ENCODE measurements around the gene CAMK1D.

The CAMK1D gene

GRCh38 chr10:12709521-12709963, 360.2 kb downstream of the CAMK1D start:
- H3K9me2 ChIP-seq (ENCODE audit: low read depth, low read length): no peaks in the 10 kb centered on the region
- H3K27ac ChIP-seq (ENCODE audit: low read depth, low read length, poor library complexity, severe bottlenecking): no peak overlapping the region
- H3K9me3 ChIP-seq (ENCODE audit: low read length): no peaks in the 10 kb centered on the region
- H3K4me3 ChIP-seq (ENCODE audit: low read depth, low read length, poor library complexity, severe bottlenecking): no peak overlapping the region
- H3K4me2 ChIP-seq (ENCODE audit: low read length): no peak overlapping the region
- no peaks in the 10 kb centered on the region for H3F3A ChIP-seq (ENCODE audit: insufficient read depth, low read length)
- no peaks in the 10 kb centered on the region for H3K36me3 ChIP-seq (ENCODE audit: insufficient read depth, low read length)
- H4K20me1 ChIP-seq (ENCODE audit: insufficient read depth, low read length): no peaks in the 10 kb centered on the region
- H3K4me1 ChIP-seq (ENCODE audit: insufficient read depth, low read length, severe bottlenecking): no peaks in the 10 kb centered on the region
- TF ChIP-seq EZH2 (IDR thresholded peaks at IDR 0.05; ENCODE audit: borderline replicate concordance, low read length): no peak
- TF ChIP-seq CTCF (IDR thresholded peaks at IDR 0.05; ENCODE audit: low read length): no peak
- no peak overlapping the region for H2AFZ ChIP-seq (ENCODE audit: low read length)
- H3K79me2 ChIP-seq (ENCODE audit: insufficient read depth, low read length): no peaks in the 10 kb centered on the region
- no peak overlapping the region for H3K9ac ChIP-seq (ENCODE audit: low read length)
- no peaks in the 10 kb centered on the region for H3K27me3 ChIP-seq (ENCODE audit: insufficient read depth, low read length)

GRCh38 chr10:12710157-12710556, 360.8 kb downstream of the CAMK1D start:
- no peaks in the 10 kb centered on the region for H3K27me3 ChIP-seq (ENCODE audit: insufficient read depth, low read length)
- H3K27ac ChIP-seq (ENCODE audit: low read depth, low read length, poor library complexity, severe bottlenecking): no peak overlapping the region
- no peaks in the 10 kb centered on the region for H3K36me3 ChIP-seq (ENCODE audit: insufficient read depth, low read length)
- no peaks in the 10 kb centered on the region for H3K4me1 ChIP-seq (ENCODE audit: insufficient read depth, low read length, severe bottlenecking)
- H3K79me2 ChIP-seq (ENCODE audit: insufficient read depth, low read length): no peaks in the 10 kb centered on the region
- no peaks in the 10 kb centered on the region for H3K9me3 ChIP-seq (ENCODE audit: low read length)
- TF ChIP-seq EZH2 (IDR thresholded peaks at IDR 0.05; ENCODE audit: borderline replicate concordance, low read length): no peak
- TF ChIP-seq CTCF (IDR thresholded peaks at IDR 0.05; ENCODE audit: low read length): no peak
- H4K20me1 ChIP-seq (ENCODE audit: insufficient read depth, low read length): no peaks in the 10 kb centered on the region
- H3K9ac ChIP-seq (ENCODE audit: low read length): no peak overlapping the region
- no peaks in the 10 kb centered on the region for H3F3A ChIP-seq (ENCODE audit: insufficient read depth, low read length)
- no peak overlapping the region for H2AFZ ChIP-seq (ENCODE audit: low read length)
- H3K9me2 ChIP-seq (ENCODE audit: low read depth, low read length): no peaks in the 10 kb centered on the region
- no peak overlapping the region for H3K4me2 ChIP-seq (ENCODE audit: low read length)
- H3K4me3 ChIP-seq (ENCODE audit: low read depth, low read length, poor library complexity, severe bottlenecking): no peak overlapping the region

- Histone ChIP-seq H3K9me2 (ENCODE audit: low read depth, low read length) (no peaks in the 10 kb centered on the region), H3F3A (ENCODE audit: insufficient read depth, low read length) (no peaks in the 10 kb centered on the region), H3K4me1 (ENCODE audit: insufficient read depth, low read length, severe bottlenecking) (no peaks in the 10 kb centered on the region), H3K4me3 (ENCODE audit: low read depth, low read length, poor library complexity, severe bottlenecking) (no peak overlapping the region), H3K27me3 (ENCODE audit: insufficient read depth, low read length) (no peaks in the 10 kb centered on the region), H3K27ac (ENCODE audit: low read depth, low read length, poor library complexity, severe bottlenecking) (no peak overlapping the region), H3K9me3 (ENCODE audit: low read length) (no peaks in the 10 kb centered on the region), H3K36me3 (ENCODE audit: insufficient read depth, low read length) (no peaks in the 10 kb centered on the region), H4K20me1 (ENCODE audit: insufficient read depth, low read length) (no peaks in the 10 kb centered on the region), H3K4me2 (ENCODE audit: low read length) (no peak overlapping the region), H3K79me2 (ENCODE audit: insufficient read depth, low read length) (no peaks in the 10 kb centered on the region), H3K9ac (ENCODE audit: low read length) (no peak overlapping the region), H2AFZ (ENCODE audit: low read length) (no peak overlapping the region)
- TF ChIP-seq CTCF (IDR thresholded peaks at IDR 0.05; ENCODE audit: low read length) (peak; percentile 83), EZH2 (IDR thresholded peaks at IDR 0.05; ENCODE audit: borderline replicate concordance, low read length) (no peak)
Measured at GRCh38 chr10:12710594-12711349, 361.4 kb downstream of the CAMK1D start.
